Germinal center (tissue), 1 donor: ENCODE results near the gene ITGB1BP1.
"Not testable (repeated sequence)": the region's sequence is repeated elsewhere in the genome, so short reads cannot be mapped to it uniquely, and the experiment has no call there.

Experiments used
- DNase-seq: peaks from one replicate; pipeline ENCODE4 v3.0.0; 2012; ENCODE audit warnings: mixed read lengths, low spot score

Gene ITGB1BP1

GRCh38 chr2:9400268-9401058, 22.9 kb downstream of the ITGB1BP1 start:
- DNase-seq, result no peak

GRCh38 chr2:9398881-9399780, 24.2 kb downstream of the ITGB1BP1 start:
- no peak for DNase-seq

- not testable (repeated sequence) for DNase-seq
These were observed 25.1 kb downstream of the ITGB1BP1 start for GRCh38 chr2:9398251-9398650.

- DNase-seq, result no peak
These were observed 26.1 kb downstream of the ITGB1BP1 start for GRCh38 chr2:9397201-9397600.

- DNase-seq, result no peak
These were observed 28.5 kb downstream of the ITGB1BP1 start for GRCh38 chr2:9394816-9395215.

- DNase-seq, result no peak
These were observed 30.2 kb downstream of the ITGB1BP1 start for GRCh38 chr2:9392898-9393765.

- no peak for DNase-seq
These were observed 31.2 kb downstream of the ITGB1BP1 start for GRCh38 chr2:9391961-9392720.

- no peak for DNase-seq
These were observed 32.3 kb downstream of the ITGB1BP1 start for GRCh38 chr2:9390991-9391390.

- DNase-seq, result no peak
These were observed 33.0 kb downstream of the ITGB1BP1 start for GRCh38 chr2:9390151-9390850.

- no peak for DNase-seq
These were observed 34.1 kb downstream of the ITGB1BP1 start for GRCh38 chr2:9388950-9389911.

GRCh38 chr2:9388199-9388681, 35.1 kb downstream of the ITGB1BP1 start:
- DNase-seq, result no peak

- DNase-seq, result no peak
These were observed 37.5 kb downstream of the ITGB1BP1 start for GRCh38 chr2:9385841-9386240.

- no peak for DNase-seq
These were observed 38.8 kb downstream of the ITGB1BP1 start for GRCh38 chr2:9384521-9384920.

- DNase-seq, result no peak
These were observed 40.6 kb downstream of the ITGB1BP1 start for GRCh38 chr2:9382604-9383235.

GRCh38 chr2:9380702-9381628, 42.4 kb downstream of the ITGB1BP1 start:
- DNase-seq, result no peak

GRCh38 chr2:9379391-9379755, 44.0 kb downstream of the ITGB1BP1 start:
- DNase-seq, result no peak

GRCh38 chr2:9378433-9379390, 44.6 kb downstream of the ITGB1BP1 start:
- DNase-seq, result no peak
